Measurements from ENCODE around the gene ATE1.
"Not testable (repeated sequence)": the region's sequence is repeated elsewhere in the genome, so short reads cannot be mapped to it uniquely, and the experiment has no call there.

ATE1 gene

GRCh38 chr10:121774404-121774803, 153.4 kb downstream of the ATE1 start:
- no peak for DNase-seq

GRCh38 chr10:121772884-121773283, 154.9 kb downstream of the ATE1 start:
- DNase-seq: no peak

- DNase-seq: no peak
Observed at GRCh38 chr10:121772406-121772805, 155.4 kb downstream of the ATE1 start.

GRCh38 chr10:121771966-121772365, 155.9 kb downstream of the ATE1 start:
- DNase-seq: no peak

- no peak for DNase-seq
Observed at GRCh38 chr10:121766426-121766825, 161.4 kb downstream of the ATE1 start.

- no peak for DNase-seq
Observed at GRCh38 chr10:121765204-121765603, 162.6 kb downstream of the ATE1 start.

GRCh38 chr10:121764233-121764942, 163.4 kb downstream of the ATE1 start:
- no peak for DNase-seq

GRCh38 chr10:121757241-121757640, 170.6 kb downstream of the ATE1 start:
- not testable (repeated sequence) for DNase-seq

- DNase-seq: not testable (repeated sequence)
Observed at GRCh38 chr10:121755496-121755895, 172.3 kb downstream of the ATE1 start.

GRCh38 chr10:121754666-121755065, 173.2 kb downstream of the ATE1 start:
- DNase-seq: no peak

- no peak for DNase-seq
Observed at GRCh38 chr10:121753726-121754476, 173.9 kb downstream of the ATE1 start.

- no peak for DNase-seq
Observed at GRCh38 chr10:121751191-121751760, 176.6 kb downstream of the ATE1 start.

- no peak for DNase-seq
Observed at GRCh38 chr10:121747163-121747775, 180.6 kb downstream of the ATE1 start.

- no peak for DNase-seq
Observed at GRCh38 chr10:121741248-121741792, 186.5 kb downstream of the ATE1 start.

GRCh38 chr10:121740069-121740468, 187.8 kb downstream of the ATE1 start:
- DNase-seq: no peak

- DNase-seq: no peak
Observed at GRCh38 chr10:121739114-121739513, 188.7 kb downstream of the ATE1 start.

- no peak for DNase-seq
Observed at GRCh38 chr10:121736315-121737130, 191.3 kb downstream of the ATE1 start.

GRCh38 chr10:121735263-121735662, 192.6 kb downstream of the ATE1 start:
- DNase-seq: no peak

- no peak for DNase-seq
Observed at GRCh38 chr10:121734589-121735045, 193.2 kb downstream of the ATE1 start.

GRCh38 chr10:121732656-121733445, 195.0 kb downstream of the ATE1 start:
- no peak for DNase-seq

GRCh38 chr10:121732172-121732571, 195.7 kb downstream of the ATE1 start:
- no peak for DNase-seq
